Measurements from ENCODE around the gene DPRX. TPM values are rescaled to one million over a fixed set of nuclear protein-coding genes. Genes with fewer than 3 reads are reported as not detected.

The DPRX gene
- polyA plus RNA-seq, 1 donor from 2014 or later = not detected

DNA sequence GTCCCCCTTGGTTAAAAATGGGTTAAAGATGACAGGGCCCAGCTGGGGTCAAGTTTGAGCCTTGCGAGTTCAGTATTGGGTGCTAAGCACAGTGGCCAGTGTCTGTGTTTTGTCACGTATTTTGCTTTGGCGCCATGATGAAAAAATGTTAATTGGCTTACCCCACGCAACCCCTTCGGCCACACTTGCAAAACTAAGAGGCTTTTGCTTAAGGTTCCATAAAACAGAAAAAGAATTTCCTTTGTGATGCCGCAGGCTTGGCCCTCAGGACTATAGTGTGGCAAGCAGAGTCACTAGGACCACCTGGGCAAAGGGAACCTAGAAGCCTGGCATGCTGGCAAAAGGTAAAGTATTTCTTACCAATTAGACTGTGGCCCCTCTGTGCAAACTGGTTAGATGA, 20.7 kb downstream of the DPRX start:
- Histone ChIP-seq H3K9me3 (ENCODE audit: low read length) (no peaks in the 10 kb centered on the region), H3K4me3 (ENCODE audit: low read length) (no peak overlapping the region), H3F3A (ENCODE audit: insufficient read depth, low read length, poor library complexity, severe bottlenecking) (no peaks in the 10 kb centered on the region), H3K9ac (ENCODE audit: low read length) (no peak overlapping the region), H2AFZ (ENCODE audit: low read depth, low read length) (no peak overlapping the region), H4K20me1 (ENCODE audit: insufficient read depth) (no peaks in the 10 kb centered on the region), H3K36me3 (ENCODE audit: insufficient read depth, low read length) (no peaks in the 10 kb centered on the region), H3K27ac (ENCODE audit: low read length) (no peak overlapping the region), H3K9me2 (ENCODE audit: insufficient read depth, low read length) (no peaks in the 10 kb centered on the region), H3K27me3 (ENCODE audit: insufficient read depth, low read depth, low read length) (no peaks in the 10 kb centered on the region), H3K79me2 (replicated peaks; ENCODE audit: insufficient read depth, low read length) (no peaks in the 10 kb centered on the region), H3K4me2 (ENCODE audit: low read length) (no peak overlapping the region)
- no peak for TF ChIP-seq EZH2 (IDR thresholded peaks at IDR 0.05; ENCODE audit: borderline replicate concordance, insufficient read depth, low read length, poor library complexity, severe bottlenecking)

DNA sequence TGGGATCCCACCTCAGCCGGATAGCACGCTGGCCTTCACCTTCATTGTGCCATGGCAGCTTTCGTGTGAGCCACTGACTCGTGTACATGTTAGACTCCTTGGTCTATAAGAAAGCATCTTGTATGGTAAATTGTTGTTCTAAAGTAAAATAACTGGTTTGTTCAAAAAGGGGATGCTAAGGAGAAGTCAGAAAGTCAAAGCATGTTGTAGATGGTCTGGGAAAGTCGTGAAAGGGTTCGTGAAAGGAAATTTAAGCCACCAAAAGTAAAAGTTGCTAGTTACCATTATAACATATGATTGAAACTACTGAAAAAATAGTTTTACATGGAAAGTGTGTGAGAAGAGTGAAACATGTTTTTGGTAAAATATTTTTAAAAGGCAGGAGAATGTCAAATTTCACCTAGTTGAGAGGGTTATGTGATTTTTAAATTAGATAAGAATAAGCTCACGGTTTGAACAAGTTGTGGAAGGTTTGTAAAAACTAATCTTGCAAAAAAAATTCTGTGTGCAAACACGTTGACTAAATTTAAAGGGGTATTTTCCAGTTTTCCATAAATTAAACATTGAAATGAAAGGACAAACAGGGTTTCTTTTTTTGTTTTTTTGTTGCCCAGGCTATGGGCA, 23.4 kb downstream of the DPRX start:
- Histone ChIP-seq H3K9me3 (ENCODE audit: low read length) (no peaks in the 10 kb centered on the region), H3K36me3 (ENCODE audit: insufficient read depth, low read length) (no peaks in the 10 kb centered on the region), H3F3A (ENCODE audit: insufficient read depth, low read length, poor library complexity, severe bottlenecking) (no peaks in the 10 kb centered on the region), H3K79me2 (replicated peaks; ENCODE audit: insufficient read depth, low read length) (no peaks in the 10 kb centered on the region), H4K20me1 (ENCODE audit: insufficient read depth) (no peaks in the 10 kb centered on the region), H3K9ac (ENCODE audit: low read length) (no peak overlapping the region), H3K4me2 (ENCODE audit: low read length) (no peak overlapping the region), H2AFZ (ENCODE audit: low read depth, low read length) (no peak overlapping the region), H3K4me3 (ENCODE audit: low read length) (no peak overlapping the region), H3K9me2 (ENCODE audit: insufficient read depth, low read length) (no peaks in the 10 kb centered on the region), H3K27ac (ENCODE audit: low read length) (no peak overlapping the region), H3K27me3 (ENCODE audit: insufficient read depth, low read depth, low read length) (no peaks in the 10 kb centered on the region)
- TF ChIP-seq, protein P1, sequence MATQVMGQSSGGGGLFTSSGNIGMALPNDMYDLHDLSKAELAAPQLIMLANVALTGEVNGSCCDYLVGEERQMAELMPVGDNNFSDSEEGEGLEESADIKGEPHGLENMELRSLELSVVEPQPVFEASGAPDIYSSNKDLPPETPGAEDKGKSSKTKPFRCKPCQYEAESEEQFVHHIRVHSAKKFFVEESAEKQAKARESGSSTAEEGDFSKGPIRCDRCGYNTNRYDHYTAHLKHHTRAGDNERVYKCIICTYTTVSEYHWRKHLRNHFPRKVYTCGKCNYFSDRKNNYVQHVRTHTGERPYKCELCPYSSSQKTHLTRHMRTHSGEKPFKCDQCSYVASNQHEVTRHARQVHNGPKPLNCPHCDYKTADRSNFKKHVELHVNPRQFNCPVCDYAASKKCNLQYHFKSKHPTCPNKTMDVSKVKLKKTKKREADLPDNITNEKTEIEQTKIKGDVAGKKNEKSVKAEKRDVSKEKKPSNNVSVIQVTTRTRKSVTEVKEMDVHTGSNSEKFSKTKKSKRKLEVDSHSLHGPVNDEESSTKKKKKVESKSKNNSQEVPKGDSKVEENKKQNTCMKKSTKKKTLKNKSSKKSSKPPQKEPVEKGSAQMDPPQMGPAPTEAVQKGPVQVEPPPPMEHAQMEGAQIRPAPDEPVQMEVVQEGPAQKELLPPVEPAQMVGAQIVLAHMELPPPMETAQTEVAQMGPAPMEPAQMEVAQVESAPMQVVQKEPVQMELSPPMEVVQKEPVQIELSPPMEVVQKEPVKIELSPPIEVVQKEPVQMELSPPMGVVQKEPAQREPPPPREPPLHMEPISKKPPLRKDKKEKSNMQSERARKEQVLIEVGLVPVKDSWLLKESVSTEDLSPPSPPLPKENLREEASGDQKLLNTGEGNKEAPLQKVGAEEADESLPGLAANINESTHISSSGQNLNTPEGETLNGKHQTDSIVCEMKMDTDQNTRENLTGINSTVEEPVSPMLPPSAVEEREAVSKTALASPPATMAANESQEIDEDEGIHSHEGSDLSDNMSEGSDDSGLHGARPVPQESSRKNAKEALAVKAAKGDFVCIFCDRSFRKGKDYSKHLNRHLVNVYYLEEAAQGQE (IDR thresholded peaks at IDR 0.05; ENCODE audit: borderline replicate concordance) = no peak
- TF ChIP-seq EZH2 (IDR thresholded peaks at IDR 0.05; ENCODE audit: borderline replicate concordance, insufficient read depth, low read length, poor library complexity, severe bottlenecking) = no peak

- no peaks in the 10 kb centered on the region for H3K27me3 ChIP-seq (ENCODE audit: insufficient read depth, low read depth, low read length)
- H3K27ac ChIP-seq (ENCODE audit: low read length) = no peak overlapping the region
- H2AFZ ChIP-seq (ENCODE audit: low read depth, low read length) = no peak overlapping the region
- H3K9me3 ChIP-seq (ENCODE audit: low read length) = no peaks in the 10 kb centered on the region
- no peak overlapping the region for H3K9ac ChIP-seq (ENCODE audit: low read length)
- TF ChIP-seq SMC3 (conservative IDR thresholded peaks at IDR 0.05; ENCODE audit: poor library complexity) = no peak
- no peak for TF ChIP-seq POLR2AphosphoS5 (IDR thresholded peaks at IDR 0.05)
- TF ChIP-seq TAF1 (IDR thresholded peaks at IDR 0.05; ENCODE audit: low read depth) = no peak
- TF ChIP-seq, protein P1 (IDR thresholded peaks at IDR 0.05; ENCODE audit: borderline replicate concordance) = no peak
- no peak for TF ChIP-seq EP300 (conservative IDR thresholded peaks at IDR 0.05; ENCODE audit: poor library complexity, severe bottlenecking)
- TF ChIP-seq RAD21 (conservative IDR thresholded peaks at IDR 0.05) = no peak
- no peak for TF ChIP-seq MXI1 (conservative IDR thresholded peaks at IDR 0.05; ENCODE audit: poor library complexity, severe bottlenecking)
- TF ChIP-seq, protein P2, sequence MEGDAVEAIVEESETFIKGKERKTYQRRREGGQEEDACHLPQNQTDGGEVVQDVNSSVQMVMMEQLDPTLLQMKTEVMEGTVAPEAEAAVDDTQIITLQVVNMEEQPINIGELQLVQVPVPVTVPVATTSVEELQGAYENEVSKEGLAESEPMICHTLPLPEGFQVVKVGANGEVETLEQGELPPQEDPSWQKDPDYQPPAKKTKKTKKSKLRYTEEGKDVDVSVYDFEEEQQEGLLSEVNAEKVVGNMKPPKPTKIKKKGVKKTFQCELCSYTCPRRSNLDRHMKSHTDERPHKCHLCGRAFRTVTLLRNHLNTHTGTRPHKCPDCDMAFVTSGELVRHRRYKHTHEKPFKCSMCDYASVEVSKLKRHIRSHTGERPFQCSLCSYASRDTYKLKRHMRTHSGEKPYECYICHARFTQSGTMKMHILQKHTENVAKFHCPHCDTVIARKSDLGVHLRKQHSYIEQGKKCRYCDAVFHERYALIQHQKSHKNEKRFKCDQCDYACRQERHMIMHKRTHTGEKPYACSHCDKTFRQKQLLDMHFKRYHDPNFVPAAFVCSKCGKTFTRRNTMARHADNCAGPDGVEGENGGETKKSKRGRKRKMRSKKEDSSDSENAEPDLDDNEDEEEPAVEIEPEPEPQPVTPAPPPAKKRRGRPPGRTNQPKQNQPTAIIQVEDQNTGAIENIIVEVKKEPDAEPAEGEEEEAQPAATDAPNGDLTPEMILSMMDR (IDR thresholded peaks at IDR 0.05; ENCODE audit: poor library complexity, severe bottlenecking) = no peak
- no peak for TF ChIP-seq EZH2 (IDR thresholded peaks at IDR 0.05; ENCODE audit: borderline replicate concordance, insufficient read depth, low read length, poor library complexity, severe bottlenecking)
- no peaks in the 10 kb centered on the region for H3K79me2 ChIP-seq (replicated peaks; ENCODE audit: insufficient read depth, low read length)
- H3K4me3 ChIP-seq (ENCODE audit: low read length) = no peak overlapping the region
- no peaks in the 10 kb centered on the region for H3K36me3 ChIP-seq (ENCODE audit: insufficient read depth, low read length)
- H4K20me1 ChIP-seq (ENCODE audit: insufficient read depth) = no peaks in the 10 kb centered on the region
- H3F3A ChIP-seq (ENCODE audit: insufficient read depth, low read length, poor library complexity, severe bottlenecking) = no peaks in the 10 kb centered on the region
- H3K4me2 ChIP-seq (ENCODE audit: low read length) = no peak overlapping the region
- H3K9me2 ChIP-seq (ENCODE audit: insufficient read depth, low read length) = no peaks in the 10 kb centered on the region
Observed at GRCh38 chr19:53657330-53657729, 25.5 kb downstream of the DPRX start.
